Muscle layer of colon (tissue), 2 donors: ENCODE data around the gene MSMB.

Experiments
- H3K27ac ChIP-seq: one replicate; pipeline ENCODE4 v1.7.0; 2013; ENCODE audit warnings: low read depth, mild to moderate bottlenecking, low read length, moderate library complexity
- H3K27me3 ChIP-seq, 2 donors: one replicate each; pipeline ENCODE4 v1.7.0; 2013; ENCODE audit warnings: low read length in 2 of 2, mild to moderate bottlenecking in 2 of 2; ENCODE audit not compliant: insufficient read depth in 2 of 2, control insufficient read depth in 1 of 2
- H3K36me3 ChIP-seq: one replicate; pipeline ENCODE4 v1.7.0; 2013; ENCODE audit warnings: mild to moderate bottlenecking, low read length; ENCODE audit not compliant: insufficient read depth
- H3K4me1 ChIP-seq: one replicate; pipeline ENCODE4 v1.7.0; 2013; ENCODE audit warnings: mild to moderate bottlenecking, low read length; ENCODE audit not compliant: insufficient read depth
- H3K4me3 ChIP-seq, 2 donors: one replicate each; pipeline ENCODE4 v1.7.0; 2013; ENCODE audit warnings: low read length in 2 of 2, low read depth in 1 of 2, mild to moderate bottlenecking in 1 of 2, moderate library complexity in 1 of 2
- H3K9ac ChIP-seq: one replicate; pipeline ENCODE4 v1.7.0; 2013; ENCODE audit warnings: low read length
- H3K9me3 ChIP-seq: one replicate; pipeline ENCODE4 v1.7.0; 2013; ENCODE audit warnings: mild to moderate bottlenecking, low read length
- donor health status: abdominal sarcoma.
- donor health status: Adenocarcinoma of cecum.

Gene MSMB

GRCh38 chr10:46080886-46081285 lies 34.8 kb upstream of the MSMB start:
- Histone ChIP-seq H3K4me3 (no peak overlapping the region), H3K27me3 (no peaks in the 10 kb centered on the region), H3K27ac (no peak overlapping the region), H3K4me1 (no peaks in the 10 kb centered on the region), H3K9ac (no peak overlapping the region), H3K36me3 (no peaks in the 10 kb centered on the region), H3K9me3 (no peaks in the 10 kb centered on the region)

GRCh38 chr10:46079831-46080585 lies 33.9 kb upstream of the MSMB start:
- H3K4me3 ChIP-seq = no peak overlapping the region
- no peaks in the 10 kb centered on the region for H3K36me3 ChIP-seq
- H3K9me3 ChIP-seq = no peaks in the 10 kb centered on the region
- H3K9ac ChIP-seq = no peak overlapping the region
- H3K4me1 ChIP-seq = no peaks in the 10 kb centered on the region
- H3K27me3 ChIP-seq = no peaks in the 10 kb centered on the region
- H3K27ac ChIP-seq = no peak overlapping the region

DNA sequence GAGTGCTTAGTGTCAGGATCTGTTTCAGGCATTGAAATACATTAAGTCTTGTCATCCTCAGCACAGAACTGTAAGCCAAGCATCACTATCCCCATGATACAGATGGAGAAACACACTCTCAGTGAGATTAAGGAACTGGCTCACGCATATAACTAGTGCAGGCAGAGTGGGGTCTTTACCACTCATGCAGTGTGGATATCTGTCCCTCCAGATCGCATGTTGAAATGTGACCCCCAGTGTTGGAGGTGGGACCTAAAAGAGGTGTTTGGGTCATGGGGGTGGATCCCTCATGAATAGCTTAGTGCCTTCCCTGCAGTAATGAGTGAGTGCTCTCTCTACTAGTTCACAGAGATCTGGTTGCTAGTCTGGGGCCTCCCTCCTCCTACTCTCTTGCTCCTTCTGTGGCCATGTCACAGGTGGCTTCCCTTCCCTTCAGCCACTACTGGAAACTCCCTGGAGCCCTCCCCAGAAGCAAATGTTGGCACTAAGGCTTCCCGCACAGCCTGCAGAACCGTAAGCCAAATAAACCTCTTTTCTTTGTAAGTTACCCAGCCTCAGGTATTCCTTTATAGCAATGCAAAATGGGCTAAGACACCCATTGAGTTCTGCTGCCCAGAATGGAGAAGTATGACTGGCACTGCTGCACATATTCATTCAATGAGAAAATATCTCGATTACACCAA lies 31.8 kb upstream of the MSMB start:
- no peaks in the 10 kb centered on the region for H3K27me3 ChIP-seq
- H3K4me3 ChIP-seq = no peak overlapping the region
- H3K9me3 ChIP-seq = no peaks in the 10 kb centered on the region
- H3K36me3 ChIP-seq = no peaks in the 10 kb centered on the region
- no peaks in the 10 kb centered on the region for H3K4me1 ChIP-seq
- no peak overlapping the region for H3K9ac ChIP-seq
- no peak overlapping the region for H3K27ac ChIP-seq

- Histone ChIP-seq H3K27ac (no peak overlapping the region), H3K9me3 (no peaks in the 10 kb centered on the region), H3K4me1 (no peaks in the 10 kb centered on the region), H3K27me3 (no peaks in the 10 kb centered on the region), H3K36me3 (no peaks in the 10 kb centered on the region), H3K4me3 (no peak overlapping the region), H3K9ac (no peak overlapping the region)
Measured at GRCh38 chr10:46077141-46077554, 31.1 kb upstream of the MSMB start.

DNA sequence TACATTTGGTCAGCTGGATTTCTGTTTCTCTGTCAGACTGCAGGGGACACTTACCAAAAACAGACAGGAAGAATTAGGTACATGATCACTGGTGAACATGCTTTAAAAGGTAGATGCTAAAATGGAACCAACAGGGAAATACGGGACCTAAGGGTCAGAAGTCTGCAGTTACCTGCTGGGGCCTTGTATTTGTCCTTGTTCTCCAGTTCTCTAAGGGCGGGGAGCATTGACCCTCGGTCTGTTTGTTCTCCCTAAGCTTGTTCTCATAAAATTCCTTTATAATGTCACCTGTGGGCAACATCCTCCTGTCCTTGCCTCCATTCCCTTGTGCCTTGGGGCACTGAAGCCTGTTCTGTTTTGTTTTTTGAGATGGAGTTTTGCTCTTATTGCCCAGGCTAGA lies 29.8 kb upstream of the MSMB start:
- Histone ChIP-seq H3K9ac (no peak overlapping the region), H3K27me3 (no peaks in the 10 kb centered on the region), H3K4me1 (no peaks in the 10 kb centered on the region), H3K27ac (no peak overlapping the region), H3K36me3 (no peaks in the 10 kb centered on the region), H3K4me3 (no peak overlapping the region), H3K9me3 (no peaks in the 10 kb centered on the region)

DNA sequence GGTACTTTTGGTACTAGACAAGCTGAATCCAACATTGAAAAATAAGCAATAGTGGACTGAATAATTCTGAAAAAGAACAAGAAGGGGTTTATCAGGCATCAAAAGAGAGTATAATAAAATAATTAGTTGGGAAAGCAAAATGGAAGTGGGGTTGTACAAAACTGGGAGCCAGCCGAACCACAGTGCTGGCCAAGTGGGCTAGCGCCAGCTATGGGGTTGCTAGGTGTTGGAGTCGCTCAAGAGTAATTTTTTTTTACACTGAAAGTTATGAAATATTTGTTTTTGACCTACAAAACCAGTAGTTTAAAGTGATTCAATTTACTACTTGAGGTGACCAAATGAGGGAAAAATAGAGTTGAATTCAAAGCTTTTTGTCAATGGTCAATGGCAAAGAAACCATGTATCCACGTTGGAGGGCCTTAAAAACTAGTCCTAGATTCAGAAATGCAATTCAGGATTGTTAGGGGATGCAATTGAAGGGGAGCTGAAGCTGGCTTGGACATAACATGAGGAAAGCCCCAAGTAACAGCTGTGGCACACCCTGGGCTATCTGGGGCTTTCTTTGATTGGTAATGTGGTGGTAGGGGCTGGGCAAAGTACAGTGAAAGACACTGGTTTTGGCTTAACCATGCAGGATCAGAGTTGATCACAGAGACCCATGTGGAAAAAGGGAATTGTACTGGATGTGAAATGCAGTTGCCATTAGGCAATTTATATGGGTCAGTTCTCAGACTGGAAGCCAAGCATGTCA lies 28.3 kb upstream of the MSMB start:
- Histone ChIP-seq H3K36me3 (no peaks in the 10 kb centered on the region), H3K4me3 (no peak overlapping the region), H3K9ac (no peak overlapping the region), H3K4me1 (no peaks in the 10 kb centered on the region), H3K9me3 (no peaks in the 10 kb centered on the region), H3K27ac (no peak overlapping the region), H3K27me3 (no peaks in the 10 kb centered on the region)

- no peak overlapping the region for H3K9ac ChIP-seq
- no peaks in the 10 kb centered on the region for H3K4me1 ChIP-seq
- H3K36me3 ChIP-seq = no peaks in the 10 kb centered on the region
- H3K27me3 ChIP-seq = no peaks in the 10 kb centered on the region
- no peaks in the 10 kb centered on the region for H3K9me3 ChIP-seq
- no peak overlapping the region for H3K27ac ChIP-seq
- no peak overlapping the region for H3K4me3 ChIP-seq
Measured at GRCh38 chr10:46073564-46073963, 27.5 kb upstream of the MSMB start.

- Histone ChIP-seq H3K9me3 (no peaks in the 10 kb centered on the region), H3K36me3 (no peaks in the 10 kb centered on the region)
Measured at GRCh38 chr10:46070749-46071148, 24.7 kb upstream of the MSMB start.

GRCh38 chr10:46069771-46070463 lies 23.8 kb upstream of the MSMB start:
- Histone ChIP-seq H3K4me3 (no peak overlapping the region), H3K9ac (no peak overlapping the region)

More at GRCh38 chr10:46070749-46071148, 24.7 kb upstream of the MSMB start:
- Histone ChIP-seq H3K4me3 (no peak overlapping the region), H3K27ac (no peak overlapping the region), H3K27me3 (no peaks in the 10 kb centered on the region), H3K4me1 (no peaks in the 10 kb centered on the region), H3K9ac (no peak overlapping the region)

DNA sequence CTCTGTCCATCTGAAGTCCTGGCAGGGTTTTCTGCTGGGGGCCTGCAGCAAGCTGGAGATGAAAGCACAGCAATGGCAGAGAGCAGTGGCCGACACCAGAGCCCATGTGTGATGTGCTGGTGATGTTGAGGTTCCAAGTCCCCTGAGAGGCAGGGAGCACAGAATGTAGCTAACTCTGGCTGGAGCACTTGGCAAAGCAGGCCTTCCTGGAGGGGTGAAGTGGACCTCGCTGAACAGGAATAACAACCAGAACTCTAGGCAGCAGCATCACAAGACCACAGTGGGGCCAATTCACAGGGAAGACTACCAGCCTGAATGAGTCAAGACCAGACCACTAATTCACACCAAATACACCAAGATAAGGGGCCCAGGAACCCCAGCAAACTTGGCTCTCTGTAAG lies 22.8 kb upstream of the MSMB start:
- Histone ChIP-seq H3K36me3 (no peaks in the 10 kb centered on the region), H3K27ac (no peak overlapping the region), H3K9me3 (no peaks in the 10 kb centered on the region), H3K4me1 (no peaks in the 10 kb centered on the region), H3K27me3 (no peaks in the 10 kb centered on the region), H3K4me3 (no peak overlapping the region), H3K9ac (no peak overlapping the region)

More at GRCh38 chr10:46069771-46070463, 23.8 kb upstream of the MSMB start:
- no peaks in the 10 kb centered on the region for H3K36me3 ChIP-seq
- no peaks in the 10 kb centered on the region for H3K9me3 ChIP-seq
- no peaks in the 10 kb centered on the region for H3K27me3 ChIP-seq
- no peaks in the 10 kb centered on the region for H3K4me1 ChIP-seq
- H3K27ac ChIP-seq = no peak overlapping the region

GRCh38 chr10:46068117-46068516 lies 22.0 kb upstream of the MSMB start:
- no peaks in the 10 kb centered on the region for H3K36me3 ChIP-seq
- no peaks in the 10 kb centered on the region for H3K4me1 ChIP-seq
- no peak overlapping the region for H3K27ac ChIP-seq
- no peaks in the 10 kb centered on the region for H3K27me3 ChIP-seq
- H3K9me3 ChIP-seq = no peaks in the 10 kb centered on the region
- no peak overlapping the region for H3K9ac ChIP-seq
- no peak overlapping the region for H3K4me3 ChIP-seq
